ENCODE data around the gene CNBP. TPM values are rescaled to one million over a fixed set of nuclear protein-coding genes. Genes with fewer than 3 reads are reported as not detected.
A peak's percentile ranks its signal among the peaks of the same experiment; 100 is the strongest.
"Not testable (repeated sequence)": the region's sequence is repeated elsewhere in the genome, so short reads cannot be mapped to it uniquely, and the experiment has no call there.

Gene CNBP
- total RNA-seq, 2 donors from 2014 or later = 342 to 378 TPM

- ATAC-seq = peak; percentile 94 to 96
- peak; percentile 91 for DNase-seq
- intact Hi-C loops (cut with DNase I) = no loop called here
Measured at GRCh38 chr3:129160891-129161859, 22.5 kb downstream of the CNBP start, which contains the start of gene ISY1. TSS of gene ISY1 (minus strand) at chr3:129161063. CDS start at chr3:129160975, 88 bp downstream.

DNA sequence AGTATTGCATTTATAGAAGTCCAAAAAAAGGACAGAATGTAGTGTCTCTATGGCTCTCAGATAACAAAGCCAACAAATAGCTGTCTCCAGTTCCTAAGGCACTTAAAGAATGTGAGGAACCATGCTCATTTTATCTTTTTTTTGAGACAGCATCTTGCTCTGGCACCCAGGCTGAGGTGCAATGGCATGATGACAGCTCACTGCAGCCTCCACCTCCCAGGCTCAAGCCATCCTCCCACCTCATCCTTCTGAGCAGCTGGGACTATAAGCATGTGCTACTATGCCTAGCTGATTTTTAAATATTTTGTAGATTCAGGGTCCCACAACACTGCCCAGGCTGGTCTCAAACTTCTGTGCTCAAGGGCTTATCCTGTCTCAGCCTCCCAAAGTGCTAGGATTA is 38.9 kb downstream of the CNBP start:
- intact Hi-C loops (cut with DNase I) = no loop called here
- DNase-seq (no peak), ATAC-seq (no peak)

- DNase-seq; intact Hi-C loops (cut with DNase I); ATAC-seq: not testable (repeated sequence)
Measured at GRCh38 chr3:129141011-129141410, 42.7 kb downstream of the CNBP start.

- DNase-seq (no peak), ATAC-seq (no peak)
- intact Hi-C loops (cut with DNase I) = no loop called here
Measured at GRCh38 chr3:129139911-129140310, 43.8 kb downstream of the CNBP start.

DNA sequence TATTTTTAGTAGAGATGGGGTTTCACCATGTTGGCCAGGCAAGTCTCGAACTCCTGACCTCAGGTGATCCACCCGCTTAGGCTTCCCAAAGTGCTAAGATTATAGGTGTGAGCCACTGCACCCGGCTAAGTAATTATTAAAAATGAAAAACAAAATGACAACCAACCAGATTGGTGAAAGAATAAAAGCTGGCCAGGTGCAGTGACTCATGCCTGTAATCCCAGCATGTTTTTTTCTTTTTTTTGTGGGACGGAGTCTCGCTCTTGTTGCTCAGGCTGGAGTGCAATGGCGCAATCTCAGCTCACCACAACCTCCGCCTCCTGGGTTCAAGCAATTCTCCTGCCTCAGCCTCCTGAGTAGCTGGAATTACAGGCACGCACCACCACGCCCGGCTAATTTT is 47.4 kb downstream of the CNBP start:
- not testable (repeated sequence) for ATAC-seq

DNA sequence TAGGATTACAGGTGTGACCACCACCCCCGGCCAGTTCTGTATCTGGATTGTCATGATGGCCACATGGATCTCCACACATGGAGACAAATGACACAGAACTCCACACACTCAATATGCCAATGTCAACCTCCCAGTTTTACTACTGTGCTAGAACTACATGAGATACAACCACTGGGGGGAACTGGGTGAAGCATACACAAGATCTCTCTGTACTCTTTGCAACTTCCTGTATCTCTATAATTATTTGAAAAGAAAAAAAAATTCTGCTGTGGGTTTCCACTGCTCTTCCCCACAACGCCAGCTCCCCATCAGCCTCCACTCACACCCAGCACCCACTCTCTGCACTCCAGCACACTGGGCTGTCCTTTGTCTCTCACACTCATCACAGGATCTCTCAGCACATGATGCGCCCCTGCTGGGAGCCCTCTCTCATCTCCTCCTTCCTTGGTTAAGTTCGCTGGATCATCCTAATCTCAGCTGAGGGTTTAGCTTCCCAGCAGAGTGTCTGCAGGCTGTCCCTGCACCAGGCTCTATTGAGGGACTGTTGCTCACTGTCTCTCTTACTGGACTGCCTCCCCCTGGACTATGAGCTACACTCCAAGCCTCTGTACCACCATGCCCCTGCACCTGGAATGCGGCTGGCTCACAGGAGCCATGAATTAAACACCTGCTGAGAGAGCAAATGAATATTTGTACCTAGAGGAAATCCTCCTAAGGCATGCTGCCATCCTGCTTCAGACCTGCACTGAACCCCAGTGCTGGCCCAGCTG is 51.4 kb downstream of the CNBP start:
- intact Hi-C loops (cut with DNase I) = no loop called here
- ATAC-seq (peak; percentile 73 to 91), DNase-seq (no peak)

More for the DNA sequence above, 47.4 kb downstream of the CNBP start:
- DNase-seq; intact Hi-C loops (cut with DNase I): not testable (repeated sequence)

DNA sequence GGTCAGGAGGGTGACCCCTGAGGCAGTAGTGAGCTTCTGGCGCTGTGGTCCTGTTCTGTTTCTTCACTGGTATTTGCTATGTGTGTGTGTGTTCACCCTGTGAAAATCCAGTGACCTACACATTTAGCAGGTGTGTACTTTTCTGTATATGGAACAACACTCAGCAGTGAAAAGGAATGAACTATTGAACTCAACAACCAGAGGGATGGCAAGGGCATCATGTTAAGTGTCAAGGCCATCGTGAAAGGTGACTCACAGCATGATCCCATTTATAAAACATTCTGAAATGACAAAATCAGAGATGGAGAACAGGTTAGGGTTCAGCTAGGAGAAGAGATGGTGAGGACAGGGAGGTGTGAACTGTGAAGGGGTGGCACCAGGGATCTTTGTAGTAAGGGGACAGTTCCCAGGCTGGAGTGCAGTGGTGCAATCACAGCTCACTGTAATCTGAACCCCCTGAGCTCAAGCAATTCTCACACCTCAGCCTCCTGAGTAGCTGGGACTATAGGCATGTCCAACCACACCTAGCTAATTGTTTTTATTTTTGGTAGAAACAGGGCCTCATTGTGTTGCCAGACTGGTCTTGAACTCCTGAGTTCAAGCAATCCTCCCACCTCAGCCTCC is 52.1 kb downstream of the CNBP start:
- DNase-seq = no peak
- intact Hi-C loops (cut with DNase I) = no loop called here
- peak; percentile 16 to 54 for ATAC-seq

- DNase-seq (no peak), ATAC-seq (no peak)
- intact Hi-C loops (cut with DNase I) = no loop called here
Measured at GRCh38 chr3:129130291-129130813, 53.3 kb downstream of the CNBP start.

DNA sequence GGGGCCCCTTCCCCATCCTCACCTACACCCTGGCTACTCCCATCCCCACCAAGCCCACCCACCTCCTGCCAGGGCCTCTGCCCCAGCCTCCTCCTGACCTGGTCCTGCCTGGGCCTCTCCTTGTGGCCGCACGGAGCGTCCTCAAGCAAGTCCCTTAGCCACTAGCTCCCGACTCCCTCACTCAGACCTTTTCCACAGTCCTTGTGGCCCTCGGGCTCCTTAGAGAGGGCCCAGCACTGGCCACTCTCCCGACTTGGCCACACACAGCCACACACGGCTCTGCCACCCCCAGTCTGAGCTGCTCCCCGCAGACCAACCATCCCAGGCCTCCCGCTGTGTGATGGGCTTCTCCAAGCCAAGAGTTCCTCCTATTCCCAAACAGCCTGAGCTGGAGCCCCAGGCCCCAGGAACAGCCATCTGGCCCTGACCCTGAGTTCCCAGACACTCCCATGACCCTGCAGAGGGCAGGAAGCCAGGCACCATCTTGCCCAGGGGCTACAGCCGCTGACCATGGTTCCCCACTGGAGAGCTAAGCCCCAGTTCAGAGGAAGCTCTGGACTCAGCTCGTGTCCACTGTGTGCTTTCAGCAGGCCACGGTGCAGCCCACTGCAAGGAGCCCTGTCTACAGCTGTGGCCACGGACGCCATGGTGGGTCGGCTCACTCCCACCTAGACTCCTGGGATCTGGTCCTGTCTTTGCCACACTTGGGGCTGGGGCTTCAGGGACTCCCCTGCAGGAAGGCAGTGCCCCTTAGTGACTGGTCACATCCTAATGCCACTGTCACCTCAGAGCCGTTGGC is 55.1 kb downstream of the CNBP start:
- intact Hi-C loops (cut with DNase I) = no loop called here
- ATAC-seq = no peak
- DNase-seq = no peak

- DNase-seq (no peak), ATAC-seq (no peak)
- intact Hi-C loops (cut with DNase I) = no loop called here
Measured at GRCh38 chr3:129126726-129127280, 56.9 kb downstream of the CNBP start.

GRCh38 chr3:129123314-129124060 is 60.2 kb downstream of the CNBP start:
- no peak for ATAC-seq
- no peak for DNase-seq
- intact Hi-C loops (cut with DNase I) = no loop called here

DNA sequence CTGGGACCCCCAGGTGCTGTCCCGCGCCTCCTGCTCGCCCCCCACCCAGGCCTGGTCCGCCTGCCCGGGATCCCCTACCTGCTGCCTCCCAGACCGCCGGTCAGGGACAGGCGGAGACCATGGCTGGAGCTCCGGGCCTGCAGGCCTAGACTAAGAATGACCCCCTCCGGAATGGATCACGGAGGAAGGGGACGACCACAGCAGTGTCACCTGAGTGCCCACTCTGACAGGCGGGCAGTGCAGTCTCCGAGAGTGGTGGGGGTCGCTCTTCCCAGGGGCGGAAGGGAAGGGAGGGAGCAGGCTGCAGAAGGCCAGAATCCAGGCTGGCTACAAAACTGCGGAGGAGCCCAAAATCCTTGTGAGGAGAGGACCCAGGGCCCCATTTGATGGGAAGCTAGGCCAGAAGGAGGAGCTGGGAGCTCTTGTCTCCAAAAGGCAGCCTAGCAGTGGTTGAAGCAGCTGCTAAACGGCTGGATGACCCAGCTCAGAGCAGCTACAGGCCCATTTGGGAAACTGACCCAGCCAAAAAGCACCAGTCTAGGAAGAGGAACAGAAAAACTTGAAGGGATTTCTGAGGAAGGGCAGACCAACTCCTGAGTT is 61.2 kb downstream of the CNBP start:
- peak in 1 of 2 donors; percentile 0 for ATAC-seq
- intact Hi-C loops (cut with DNase I) = no loop called here
- no peak for DNase-seq

- DNase-seq = peak; percentile 91
- intact Hi-C loops (cut with DNase I) = loop anchor here in 1 of 2 donors (2.0 kb wide), 1 partner anchor 69 kb away; no protein-coding TSS in a partner anchor
- peak; percentile 85 to 88 for ATAC-seq
Measured at GRCh38 chr3:129121792-129122411, 61.8 kb downstream of the CNBP start, which contains the start of gene RAB43. TSS of gene RAB43 (minus strand) at chr3:129121804. CDS start at chr3:129121489, 315 bp downstream.

DNA sequence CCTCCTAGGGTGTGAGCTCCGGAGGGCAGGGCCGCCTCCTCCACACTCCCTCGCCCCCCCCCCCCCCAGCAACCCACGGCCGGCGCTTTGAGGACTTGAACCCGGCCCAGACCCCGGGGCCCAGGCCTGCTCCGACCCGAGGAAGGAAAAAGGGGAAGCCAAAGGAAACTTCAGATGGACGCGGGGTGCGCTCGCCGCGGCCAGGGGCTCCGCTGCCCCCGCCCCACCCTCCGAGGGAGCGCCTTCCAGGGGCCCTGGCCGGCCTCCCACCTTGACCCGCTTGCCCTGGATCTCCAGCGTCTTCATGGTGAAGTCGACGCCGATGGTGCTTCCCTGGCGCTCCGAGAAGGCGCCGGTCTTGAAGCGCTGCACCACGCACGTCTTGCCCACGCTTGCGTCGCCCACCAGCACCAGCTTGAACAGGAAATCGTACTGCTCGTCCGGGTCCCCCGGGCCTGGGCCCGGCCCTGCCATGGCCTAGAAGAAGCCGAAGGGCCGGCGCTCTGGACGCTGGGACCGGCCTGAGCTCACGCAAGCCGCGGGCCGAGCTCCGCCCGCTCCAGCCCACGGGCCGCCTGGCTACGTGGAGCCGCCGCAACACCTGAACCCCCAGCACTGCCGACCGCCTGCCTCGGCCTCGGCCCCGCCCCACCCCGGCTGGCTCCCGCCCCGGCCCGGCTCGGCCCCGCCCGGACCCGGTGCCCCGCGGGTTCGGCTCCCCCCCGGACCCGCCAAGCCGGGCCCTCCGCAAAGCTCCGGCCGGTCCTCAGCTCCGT is 62.5 kb downstream of the CNBP start:
- intact Hi-C loops (cut with DNase I) = loop anchor here in 1 of 2 donors (2.0 kb wide), 1 partner anchor 68 kb away; no protein-coding TSS in a partner anchor
- ATAC-seq (peak; percentile 3 to 29), DNase-seq (no peak)

- peak; percentile 65 to 67 for ATAC-seq
- peak; percentile 92 for DNase-seq
- intact Hi-C loops (cut with DNase I) = loop anchor here in 1 of 2 donors (2.0 kb wide), 1 partner anchor 68 kb away; no protein-coding TSS in a partner anchor
Measured at GRCh38 chr3:129120254-129121004, 63.3 kb downstream of the CNBP start.
